NOMO-1 treated with dmso at 0.1 percent for 144 hours (cell line): Measurements from ENCODE around the gene HEPACAM2.

Experiments used
- DNase-seq: peaks from one replicate; lab custom pipeline; 2025; ENCODE audit not compliant: unreplicated experiment; lab: John Stamatoyannopoulos, UW

The HEPACAM2 gene

GRCh38 chr7:93203496-93203895, 22.8 kb downstream of the HEPACAM2 start:
- DNase-seq: no peak

- DNase-seq: no peak
Observed at GRCh38 chr7:93202594-93203250, 23.5 kb downstream of the HEPACAM2 start.

- DNase-seq: no peak
Observed at GRCh38 chr7:93198472-93198871, 27.8 kb downstream of the HEPACAM2 start.

- peak; percentile 98 for DNase-seq
Observed at GRCh38 chr7:93196336-93196735, 29.9 kb downstream of the HEPACAM2 start.

- DNase-seq: peak; percentile 31
Observed at GRCh38 chr7:93194386-93194785, 31.9 kb downstream of the HEPACAM2 start.

GRCh38 chr7:93188870-93189634, 37.2 kb downstream of the HEPACAM2 start:
- peak; percentile 39 for DNase-seq

- no peak for DNase-seq
Observed at GRCh38 chr7:93185303-93186027, 40.8 kb downstream of the HEPACAM2 start.

GRCh38 chr7:93179173-93179572, 47.1 kb downstream of the HEPACAM2 start:
- DNase-seq: no peak

GRCh38 chr7:93178213-93178612, 48.1 kb downstream of the HEPACAM2 start:
- DNase-seq: peak; percentile 41

- DNase-seq: peak; percentile 29
Observed at GRCh38 chr7:93176992-93177580, 49.2 kb downstream of the HEPACAM2 start.

- no peak for DNase-seq
Observed at GRCh38 chr7:93175219-93175618, 51.0 kb downstream of the HEPACAM2 start.

GRCh38 chr7:93172683-93173082, 53.6 kb downstream of the HEPACAM2 start:
- no peak for DNase-seq

GRCh38 chr7:93171606-93172226, 54.6 kb downstream of the HEPACAM2 start:
- DNase-seq: no peak

- peak; percentile 54 for DNase-seq
Observed at GRCh38 chr7:93165447-93165846, 60.8 kb downstream of the HEPACAM2 start.

- DNase-seq: no peak
Observed at GRCh38 chr7:93164766-93165165, 61.5 kb downstream of the HEPACAM2 start.

GRCh38 chr7:93161181-93161762, 65.0 kb downstream of the HEPACAM2 start:
- DNase-seq: no peak

GRCh38 chr7:93160410-93160809, 65.9 kb downstream of the HEPACAM2 start:
- no peak for DNase-seq

GRCh38 chr7:93159490-93159889, 66.8 kb downstream of the HEPACAM2 start:
- DNase-seq: no peak

- no peak for DNase-seq
Observed at GRCh38 chr7:93156884-93157283, 69.4 kb downstream of the HEPACAM2 start.

- peak; percentile 61 for DNase-seq
Observed at GRCh38 chr7:93150200-93150835, 76.0 kb downstream of the HEPACAM2 start.
